KBM-7 (cell line): ENCODE data around the gene PIK3R4.

Source experiments
- DNase-seq: peaks from one replicate; pipeline ENCODE4 v3.0.0-alpha.2; 2015
- in situ Hi-C: fragments of 300-500 bp; cut with MboI; formaldehyde crosslinking; loops from 2 replicates; pipeline ENCODE4 v1.14.3; 2020; ENCODE audit warnings: low sequenced_read_pairs, low pct_unique_long_range_greater_than_20kb, mixed read lengths

The PIK3R4 gene

DNA sequence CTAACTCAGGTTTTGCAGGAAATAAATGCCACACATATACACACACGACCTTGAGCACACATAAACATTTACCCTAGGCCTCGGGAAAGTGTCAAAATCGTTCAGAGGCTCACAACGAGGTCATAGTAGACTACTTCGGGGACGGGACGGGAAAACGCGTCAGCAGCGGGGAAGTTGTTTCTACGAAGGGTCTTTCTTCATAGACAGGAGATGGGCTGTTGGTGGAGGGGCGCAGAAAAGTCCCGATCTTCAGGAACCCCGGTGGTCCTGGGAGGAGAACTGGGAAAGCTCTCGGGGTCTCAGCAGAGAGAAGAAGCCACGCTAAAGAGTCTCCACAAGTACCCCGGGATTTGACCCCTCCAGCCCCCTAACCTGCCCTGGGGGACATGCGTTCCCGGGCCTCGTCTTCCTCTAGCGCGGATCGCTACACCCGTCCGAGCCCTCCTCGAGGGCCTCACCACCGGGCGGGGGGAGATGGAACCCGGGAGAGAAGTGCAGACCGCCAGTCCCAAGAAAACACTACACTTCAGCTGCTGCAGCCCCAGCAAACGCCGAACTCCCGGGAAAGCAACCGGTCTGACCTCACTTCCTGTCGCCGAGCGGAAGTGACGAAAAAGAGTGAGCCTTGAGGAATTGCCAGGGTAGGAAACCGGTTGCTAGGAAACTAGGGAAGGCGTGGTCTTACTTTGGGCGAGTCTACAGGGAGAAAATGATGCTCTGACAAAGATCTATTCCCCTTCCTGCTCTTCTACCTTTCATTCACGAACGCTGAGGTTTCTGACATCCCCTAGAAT lies at the start of gene PIK3R4:
Gene PIK3R4 (minus strand): TSS at position 584 of the 794 bp plus-strand sequence. CDS start 1,611 bp downstream, outside the sequence.
- DNase-seq = peak; percentile 99
- in situ Hi-C loops = no loop called here

GRCh38 chr3:130795396-130795795 lies 48.8 kb upstream of the PIK3R4 start:
- DNase-seq = no peak
- in situ Hi-C loops = no loop called here

DNA sequence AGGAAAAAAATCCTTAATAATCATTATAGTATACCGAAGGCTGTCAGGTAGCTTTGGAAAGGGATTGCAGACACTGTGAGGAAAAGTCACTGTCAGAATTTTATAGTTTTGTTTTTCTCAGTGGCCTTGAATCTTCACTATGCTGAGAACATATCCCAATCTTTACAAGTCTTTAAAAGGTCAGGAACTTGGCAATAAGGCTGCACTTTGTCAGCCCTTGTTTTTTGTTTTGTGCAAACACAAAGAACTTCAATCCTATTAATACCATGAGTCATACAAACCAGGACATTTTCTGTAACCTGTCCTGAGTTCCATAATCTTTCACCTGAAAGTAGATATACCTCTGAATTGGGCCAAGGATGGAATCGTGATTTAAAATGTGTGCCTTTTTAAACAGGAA lies 45.6 kb upstream of the PIK3R4 start:
- in situ Hi-C loops = no loop called here
- DNase-seq = no peak

GRCh38 chr3:130789782-130790322 lies 43.2 kb upstream of the PIK3R4 start:
- in situ Hi-C loops = no loop called here

DNA sequence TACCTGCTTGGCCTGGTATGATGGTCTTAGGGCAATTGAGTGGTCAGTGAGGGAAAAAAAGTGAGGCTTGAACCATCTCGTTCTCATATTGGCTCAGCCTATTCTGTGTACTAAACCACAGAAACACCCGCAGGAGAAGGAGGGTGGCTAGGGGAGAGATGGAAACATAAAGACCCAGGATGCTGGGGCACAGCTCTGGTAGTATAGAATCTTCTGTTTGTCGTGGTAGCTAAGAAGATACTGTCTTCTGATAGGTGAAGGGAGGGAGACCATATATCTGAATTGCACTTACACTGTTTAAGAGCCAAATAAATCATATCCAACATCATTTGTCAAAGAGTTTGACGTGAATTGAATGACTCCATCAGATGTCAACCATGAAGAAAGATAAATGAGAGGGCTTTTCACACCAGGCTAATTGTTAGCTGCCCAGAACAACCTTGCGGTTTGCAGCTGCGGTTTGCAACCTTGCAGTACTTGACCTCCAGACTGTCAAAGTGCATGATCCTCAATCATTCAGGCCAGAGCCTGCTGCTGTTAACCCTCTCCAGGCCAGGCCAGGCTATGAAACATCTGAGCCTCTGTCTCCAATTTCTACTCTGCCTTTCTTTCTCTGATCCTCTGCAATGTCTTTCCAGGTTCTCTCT lies 40.9 kb upstream of the PIK3R4 start:
- no peak for DNase-seq
- in situ Hi-C loops = no loop called here

More at GRCh38 chr3:130789782-130790322, 43.2 kb upstream of the PIK3R4 start:
- no peak for DNase-seq

DNA sequence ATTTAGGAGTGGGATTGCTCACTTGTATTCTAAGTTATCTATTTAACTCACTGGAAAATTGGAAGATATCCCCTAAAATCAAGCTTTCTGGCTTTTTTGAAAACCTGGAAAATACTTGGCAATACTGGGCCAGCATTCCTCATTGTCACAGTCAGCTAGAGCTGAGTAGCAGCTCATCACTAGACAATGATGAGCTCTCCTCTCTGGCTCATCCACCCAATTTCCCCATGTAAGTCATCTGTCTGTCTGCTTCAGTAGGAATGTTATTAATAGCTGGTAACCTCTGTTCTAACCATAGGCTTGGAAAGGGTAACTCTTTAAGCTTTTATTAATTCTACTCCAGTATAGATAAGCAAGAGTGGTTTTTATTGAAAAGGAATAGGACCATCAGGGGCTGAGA lies 39.7 kb upstream of the PIK3R4 start:
- in situ Hi-C loops = no loop called here
- DNase-seq = no peak

- DNase-seq = no peak
- in situ Hi-C loops = no loop called here
Observed at GRCh38 chr3:130783629-130784028, 37.0 kb upstream of the PIK3R4 start.

- in situ Hi-C loops = no loop called here
- DNase-seq = no peak
Observed at GRCh38 chr3:130779486-130779885, 32.9 kb upstream of the PIK3R4 start.

- no peak for DNase-seq
- in situ Hi-C loops = no loop called here
Observed at GRCh38 chr3:130779031-130779430, 32.4 kb upstream of the PIK3R4 start.

DNA sequence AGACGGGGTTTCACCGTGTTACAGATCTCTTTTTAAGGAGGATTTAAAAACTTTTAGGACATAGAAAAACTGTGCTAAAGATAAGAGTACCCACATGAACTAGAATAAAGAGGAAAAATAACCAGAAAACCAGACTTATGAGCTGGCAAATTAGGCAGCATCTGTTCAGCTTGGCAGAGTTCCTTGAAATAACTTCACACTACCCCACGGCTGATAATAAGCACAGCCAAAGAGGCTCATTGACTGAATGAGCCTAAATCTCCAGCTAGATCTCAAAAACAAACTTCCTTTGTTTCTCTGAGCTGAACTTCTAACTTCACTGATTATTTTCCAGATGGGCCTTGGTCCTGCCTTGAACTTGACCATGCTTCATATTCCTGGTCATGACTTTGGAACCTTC lies 26.7 kb upstream of the PIK3R4 start:
- DNase-seq = no peak
- in situ Hi-C loops = no loop called here

- in situ Hi-C loops = no loop called here
- DNase-seq = peak; percentile 80
Observed at GRCh38 chr3:130772129-130772528, 25.5 kb upstream of the PIK3R4 start.

GRCh38 chr3:130770644-130771043 lies 24.0 kb upstream of the PIK3R4 start:
- in situ Hi-C loops = no loop called here

DNA sequence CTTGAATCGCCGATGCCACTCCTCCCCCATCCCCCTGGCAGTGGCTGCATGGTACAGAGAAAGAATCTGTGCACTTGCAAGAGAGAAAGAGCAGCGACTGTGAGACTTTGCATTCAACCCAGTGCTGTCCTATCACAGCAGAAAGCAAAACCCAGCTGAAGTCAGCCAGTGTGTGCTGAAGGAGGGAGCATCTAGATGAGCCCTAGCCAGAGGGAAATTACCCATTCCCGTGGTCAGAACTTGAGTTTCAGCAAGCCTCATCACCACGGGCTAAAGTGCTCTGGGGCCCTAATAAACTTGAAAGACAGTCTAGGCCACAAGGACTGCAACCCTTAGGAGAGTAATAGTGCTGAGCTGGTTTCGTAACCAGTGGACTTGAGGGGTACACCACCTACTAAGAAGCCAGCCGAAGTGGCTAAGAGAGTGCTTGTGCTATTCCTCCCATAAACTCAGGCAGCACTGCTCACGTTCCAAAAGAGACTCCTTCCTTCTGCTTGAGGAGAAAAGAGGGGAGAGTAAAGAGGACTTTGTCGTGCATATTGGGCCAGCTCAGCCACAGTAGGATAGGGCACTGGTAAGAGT lies 15.2 kb upstream of the PIK3R4 start:
- in situ Hi-C loops = no loop called here

More at GRCh38 chr3:130770644-130771043, 24.0 kb upstream of the PIK3R4 start:
- no peak for DNase-seq

GRCh38 chr3:130760922-130761321 lies 14.3 kb upstream of the PIK3R4 start:
- in situ Hi-C loops = no loop called here
- DNase-seq = no peak

More for the DNA sequence above, 15.2 kb upstream of the PIK3R4 start:
- DNase-seq = no peak

- peak; percentile 86 for DNase-seq
- in situ Hi-C loops = no loop called here
Observed at GRCh38 chr3:130759692-130760338, 13.2 kb upstream of the PIK3R4 start.

DNA sequence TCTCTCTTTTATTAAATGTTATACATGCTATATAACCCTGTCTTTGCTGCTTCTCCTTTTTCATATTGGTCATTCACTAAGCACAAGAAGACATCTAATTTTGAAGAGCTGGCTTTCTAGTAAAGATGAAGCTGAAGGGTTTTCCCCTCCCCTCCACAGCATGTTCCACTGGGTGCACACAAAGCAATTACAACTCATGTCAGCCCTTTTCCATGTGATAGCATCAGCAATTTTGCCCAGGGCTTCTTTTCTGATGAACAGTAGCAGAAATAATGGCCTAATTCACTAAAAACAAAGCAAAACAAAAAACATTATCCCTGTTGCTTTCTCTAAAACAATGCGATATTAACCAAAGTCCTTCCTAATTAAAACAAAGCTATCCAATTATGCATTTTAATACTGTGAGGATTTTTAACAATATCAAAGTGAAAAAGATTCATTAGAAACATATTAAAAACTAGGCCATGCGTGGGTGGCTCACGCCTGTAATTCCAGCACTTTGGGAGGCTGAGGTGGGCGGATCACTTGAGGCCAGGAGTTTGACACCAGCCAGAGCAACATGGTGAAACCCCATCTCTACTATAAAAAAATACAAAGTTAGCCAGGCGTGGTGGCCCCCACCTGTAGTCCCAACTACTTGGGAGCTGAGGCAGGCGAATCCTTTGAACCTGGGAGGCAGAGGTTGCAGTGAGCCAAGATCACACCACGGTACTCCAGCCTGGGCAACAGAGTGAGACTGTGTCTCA lies 12.2 kb upstream of the PIK3R4 start:
- in situ Hi-C loops = no loop called here
- no peak for DNase-seq

- in situ Hi-C loops = no loop called here
- DNase-seq = no peak
Observed at GRCh38 chr3:130757611-130758150, 11.1 kb upstream of the PIK3R4 start.

DNA sequence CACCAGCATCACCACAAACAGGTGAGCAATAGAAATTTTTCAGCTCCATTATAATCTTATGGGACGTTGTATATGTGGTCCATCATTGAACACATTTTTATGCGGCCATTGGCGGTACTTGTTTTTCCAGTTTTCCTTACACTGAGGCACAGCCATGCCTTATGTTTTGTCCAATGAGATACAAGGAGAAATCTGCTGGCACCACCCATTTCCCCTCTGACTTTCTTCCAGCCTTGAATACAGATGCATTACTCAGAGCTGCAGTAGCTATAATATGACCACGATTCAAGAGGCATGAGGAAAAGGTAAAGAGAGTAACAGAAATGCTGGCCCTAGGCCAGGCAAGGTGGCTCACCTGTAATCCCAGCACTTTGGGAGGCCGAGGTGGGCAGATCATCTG lies 9.0 kb upstream of the PIK3R4 start:
- in situ Hi-C loops = no loop called here
- no peak for DNase-seq

DNA sequence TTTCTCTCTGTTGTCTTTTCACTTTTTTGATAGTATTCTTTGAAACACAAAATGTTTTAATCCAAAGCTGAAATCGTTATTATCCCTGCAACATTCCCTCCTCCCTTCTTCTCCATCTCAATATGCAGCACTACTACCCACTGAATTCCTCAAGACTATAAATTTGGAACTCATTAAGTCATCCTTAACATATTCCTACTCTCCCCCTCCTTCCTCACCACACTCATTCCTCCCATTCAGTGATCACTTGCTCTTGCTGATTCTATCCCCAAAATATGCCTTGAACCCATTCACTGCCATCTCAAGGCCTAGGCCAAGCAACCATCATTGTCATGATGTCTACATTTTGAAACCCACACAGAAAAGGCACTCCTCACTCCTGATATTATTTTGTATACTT lies 2.4 kb upstream of the PIK3R4 start:
- in situ Hi-C loops = no loop called here
- DNase-seq = no peak
